Transverse colon (tissue), 4 donors: Measurements from ENCODE around the gene OLR1. TPM values are rescaled to one million over a fixed set of nuclear protein-coding genes. Genes with fewer than 3 reads are reported as not detected.

ENCODE experiments used
- DNase-seq: peaks from one replicate; pipeline ENCODE4 v3.0.0-alpha.2; 2019
- H3K27ac ChIP-seq, 4 donors: fragments of 200-600 bp; sonication (generic); 2 replicates each; pipeline ENCODE4 v1.5.1; 2016 to 2018; ENCODE audit warnings: inconsistent platforms in 4 of 4
- H3K27me3 ChIP-seq: fragments of 200-600 bp; sonication (generic); 2 replicates; pipeline ENCODE4 v1.5.1; 2017; ENCODE audit warnings: inconsistent platforms
- H3K36me3 ChIP-seq, 4 donors: fragments of 200-600 bp; sonication (generic); 2 replicates each; pipeline ENCODE4 v1.5.1; 2017 to 2019; ENCODE audit warnings: inconsistent platforms in 4 of 4
- H3K4me1 ChIP-seq, 4 donors: fragments of 200-600 bp; sonication (generic); 2 replicates each; pipeline ENCODE4 v1.5.1; 2017 to 2020; ENCODE audit warnings: inconsistent platforms in 4 of 4
- H3K4me3 ChIP-seq, 4 donors: fragments of 200-600 bp; sonication (generic); 1 replicate in 1 of 4; 2 replicates in 3 of 4; pipeline versions ENCODE4 v1.5.1 to v1.6.1; 2017 to 2019; ENCODE audit warnings: inconsistent platforms in 4 of 4
- H3K9me3 ChIP-seq, 2 donors: fragments of 200-600 bp; sonication (generic); 2 replicates each; pipeline ENCODE4 v1.5.1; 2017 to 2019; ENCODE audit warnings: inconsistent platforms in 2 of 2
- CTCF ChIP-seq, 5 experiments: fragments of 200-600 bp in 3 of 5; fragments of 450-650 bp in 2 of 5; sonication (generic) in 3 of 5; IDR thresholded peaks; 1 replicate in 2 of 5; 2 replicates in 3 of 5; pipeline ENCODE4 v1.5.1; 2016 to 2017; ENCODE audit warnings: antibody characterized with exemption in 5 of 5, inconsistent platforms in 3 of 5, mild to moderate bottlenecking in 2 of 5, moderate library complexity in 1 of 5
- EP300 ChIP-seq: sonication (generic); formaldehyde crosslinking; IDR thresholded peaks from one replicate; pipeline ENCODE4 v1.6.1; 2017; ENCODE audit warnings: antibody characterized with exemption, low read depth
- POLR2A ChIP-seq: fragments of 450-650 bp; IDR thresholded peaks from one replicate; pipeline ENCODE4 v1.6.1; 2016; ENCODE audit warnings: antibody characterized with exemption, mild to moderate bottlenecking, moderate library complexity
- POLR2AphosphoS5 ChIP-seq, 3 donors: sonication (generic); formaldehyde crosslinking; IDR thresholded peaks; one replicate each; pipeline ENCODE4 v1.6.1; 2016; ENCODE audit warnings: antibody characterized with exemption in 3 of 3
- WGBS, 2 donors: methylation state at CpG; one replicate each; pipeline ENCODE4 v1.1.5; 2018; ENCODE audit warnings: low coverage in 1 of 2; 5-methylcytosine and 5-hydroxymethylcytosine counted together
- in situ Hi-C, 4 donors: fragments of 200-750 bp; cut with MboI; loops; one replicate each; pipeline versions ENCODE4 v1.15.0 to v1.15.1; 2017; ENCODE audit warnings: low sequenced_read_pairs in 3 of 4, low pct_ligation_motif_present in 1 of 4, low pct_unique_long_range_greater_than_20kb in 1 of 4
- intact Hi-C: fragments of 100-400 bp; cut with DNase I; formaldehyde crosslinking; loops from one replicate; pipeline ENCODE4 v1.15.1; 2023; ENCODE audit warnings: low total_unique reads
- total RNA-seq, 4 donors: library from RNA; depleted of rRNA; stranded (reverse); fragments of >200 nt; gene quantifications; one replicate each; pipeline ENCODE4 v1.1.0, GENCODE V29; 2016

OLR1 gene
- total RNA-seq, 4 donors from 2014 or later = 0.96 TPM; not detected in 3

GRCh38 chr12:10142976-10143589 is 28.8 kb downstream of the OLR1 start:
- TF ChIP-seq EP300 (no peak), POLR2A (no peak)
- WGBS, 2 donors = 0% methylated on average over 1 of the region's 1 CpG
- no peak for DNase-seq
- no peak overlapping the region for H3K4me3 ChIP-seq
- in situ Hi-C loops = loop anchor here in 1 of 4 donors (25.0 kb wide), 1 partner anchor 106 kb away; the partner anchor contains the start of gene CLEC9A
- intact Hi-C loops = no loop called here
- H3K4me1 ChIP-seq = no peaks in the 10 kb centered on the region
- H3K9me3 ChIP-seq = no peaks in the 10 kb centered on the region
- no peaks in the 10 kb centered on the region for H3K36me3 ChIP-seq
- no peaks in the 10 kb centered on the region for H3K27me3 ChIP-seq
- H3K27ac ChIP-seq = no peak overlapping the region

- H3K4me3 ChIP-seq = no peak overlapping the region
- no peaks in the 10 kb centered on the region for H3K4me1 ChIP-seq
- 14 to 21% methylated on average over 2 of the region's 2 CpGs for WGBS, 2 donors
- TF ChIP-seq CTCF (IDR thresholded peaks at IDR 0.05) (peak in 4 of 5 experiments; percentile 34 to 52 (median 38)), POLR2AphosphoS5 (IDR thresholded peaks at IDR 0.05) (no peak)
- no peaks in the 10 kb centered on the region for H3K9me3 ChIP-seq
- no peak for DNase-seq
- no peaks in the 10 kb centered on the region for H3K27me3 ChIP-seq
- H3K36me3 ChIP-seq = no peaks in the 10 kb centered on the region
- H3K27ac ChIP-seq = no peak overlapping the region
- intact Hi-C loops (no loop called here), in situ Hi-C loops (loop anchor here in 1 of 4 donors (25.0 kb wide), 1 partner anchor 103 kb away; the partner anchor contains the start of gene CLEC9A)
Observed at GRCh38 chr12:10140001-10140400, 31.9 kb downstream of the OLR1 start.

GRCh38 chr12:10136637-10137205 is 35.2 kb downstream of the OLR1 start:
- Histone ChIP-seq H3K9me3 (no peaks in the 10 kb centered on the region), H3K4me3 (no peak overlapping the region), H3K27ac (no peak overlapping the region), H3K27me3 (no peaks in the 10 kb centered on the region), H3K36me3 (no peaks in the 10 kb centered on the region), H3K4me1 (no peaks in the 10 kb centered on the region)
- 57 to 69% methylated on average over 9 to 13 of the region's 13 CpGs for WGBS, 2 donors
- TF ChIP-seq POLR2AphosphoS5 (IDR thresholded peaks at IDR 0.05) (no peak), POLR2A (no peak), EP300 (no peak), CTCF (IDR thresholded peaks at IDR 0.05) (no peak)
- in situ Hi-C loops = loop anchor here in 1 of 4 donors (25.0 kb wide), 1 partner anchor 99 kb away; the partner anchor contains the start of gene CLEC9A
- DNase-seq = no peak
- intact Hi-C loops = loop anchor here (5.0 kb wide), 1 partner anchor 104 kb away; the partner anchor contains the start of gene CLEC9A

GRCh38 chr12:10135126-10135525 is 36.8 kb downstream of the OLR1 start:
- H3K27ac ChIP-seq = no peak overlapping the region
- DNase-seq = no peak
- H3K9me3 ChIP-seq = no peaks in the 10 kb centered on the region
- H3K27me3 ChIP-seq = no peaks in the 10 kb centered on the region
- 67 to 68% methylated on average over 3 to 4 of the region's 4 CpGs for WGBS, 2 donors
- in situ Hi-C loops = loop anchor here in 1 of 4 donors (25.0 kb wide), 1 partner anchor 98 kb away; the partner anchor contains the start of gene CLEC9A
- no peak overlapping the region for H3K4me3 ChIP-seq
- intact Hi-C loops = loop anchor here (5.0 kb wide), 1 partner anchor 103 kb away; the partner anchor contains the start of gene CLEC9A
- no peaks in the 10 kb centered on the region for H3K4me1 ChIP-seq
- H3K36me3 ChIP-seq = no peaks in the 10 kb centered on the region
- TF ChIP-seq POLR2A = no peak
- TF ChIP-seq CTCF (IDR thresholded peaks at IDR 0.05) = no peak
- no peak for TF ChIP-seq POLR2AphosphoS5 (IDR thresholded peaks at IDR 0.05)
